Heart left ventricle (tissue), 16 donors: ENCODE measurements around the gene S100A11. TPM values are rescaled to one million over a fixed set of nuclear protein-coding genes. Genes with fewer than 3 reads are reported as not detected.
A peak's percentile ranks its signal among the peaks of the same experiment; 100 is the strongest.

Experiments
- ATAC-seq, 4 donors: fragments of 200-7000 bp; cut with Tn5 transposase; one replicate each; pipeline ENCODE4 v1.9.1; 2020 to 2022; ENCODE audit warnings: moderate library complexity in 4 of 4, mild to moderate bottlenecking in 3 of 4, moderate number of reproducible peaks in 1 of 4
- DNase-seq, 5 donors: peaks; one replicate each; pipeline ENCODE4 v3.0.0-alpha.2; 2020
- H3K27ac ChIP-seq, 12 donors: fragments of 200-600 bp; sonication (generic) in 4 of 12; one replicate each; pipeline versions ENCODE4 v1.5.0 to v1.8.0; 2016 to 2022; ENCODE audit warnings: mild to moderate bottlenecking in 2 of 12
- H3K27me3 ChIP-seq, 9 donors: fragments of 200-600 bp; sonication (generic) in 2 of 9; one replicate each; pipeline versions ENCODE4 v1.5.1 to v1.8.0; 2016 to 2022; ENCODE audit warnings: mild to moderate bottlenecking in 3 of 9
- H3K36me3 ChIP-seq, 9 donors: fragments of 200-600 bp; sonication (generic) in 2 of 9; one replicate each; pipeline versions ENCODE4 v1.5.0 to v1.8.0; 2018 to 2022; ENCODE audit warnings: mild to moderate bottlenecking in 2 of 9
- H3K4me1 ChIP-seq, 12 donors: fragments of 200-600 bp; sonication (generic) in 4 of 12; one replicate each; pipeline versions ENCODE4 v1.5.0 to v1.8.0; 2016 to 2022; ENCODE audit warnings: mild to moderate bottlenecking in 3 of 12
- H3K4me3 ChIP-seq, 12 donors: fragments of 200-600 bp; sonication (generic) in 4 of 12; one replicate each; pipeline versions ENCODE4 v1.5.0 to v1.8.0; 2017 to 2022; ENCODE audit warnings: mild to moderate bottlenecking in 9 of 12, moderate library complexity in 4 of 12
- H3K9me3 ChIP-seq, 12 donors: fragments of 200-600 bp; sonication (generic) in 4 of 12; one replicate each; pipeline versions ENCODE4 v1.5.0 to v1.8.0; 2016 to 2022; ENCODE audit warnings: mild to moderate bottlenecking in 1 of 12
- POLR2A ChIP-seq, 2 donors: fragments of 450-650 bp; IDR thresholded peaks; one replicate each; pipeline ENCODE4 v1.6.1; 2017; ENCODE audit warnings: antibody characterized with exemption in 2 of 2, mild to moderate bottlenecking in 2 of 2, moderate library complexity in 2 of 2
- WGBS, 4 donors: extraction: QIAGEN DNeasy Blood & Tissue Kit in 2 of 4; methylation state at CpG; one replicate each; pipeline versions ENCODE4 v1.1.5 to v1.1.7; 2013 to 2018; 5-methylcytosine and 5-hydroxymethylcytosine counted together
- intact Hi-C, 10 donors: fragments of 100-400 bp; cut with DNase I; formaldehyde crosslinking; loops; one replicate each; pipeline versions ENCODE4 v1.11.1 to v1.14.2; 2022
- polyA plus RNA-seq, 2 donors: library from polyadenylated mRNA; stranded (reverse); fragments of 200-250 nt; gene quantifications; one replicate each; pipeline ENCODE4 v1.2.3, GENCODE V29; 2013
- total RNA-seq, 9 donors: library from RNA; depleted of rRNA in 2 of 9; stranded (reverse); fragments of >200 nt in 2 of 9; fragmentation: NEBNext Ultra II Directional in 3 of 9; extraction: Animal tissue kit (Norgen Biotek cat#: 25700) in 3 of 9; gene quantifications; one replicate each; pipeline versions ENCODE4 v1.1.0 to v1.2.4, GENCODE V29; 2016 to 2023
- TF ChIP-seq, protein P1 (sequence below), 12 donors: fragments of 200-600 bp; sonication (generic) in 4 of 12; IDR thresholded peaks; one replicate each; pipeline versions ENCODE4 v1.5.0 to v1.8.0; 2018 to 2022; ENCODE audit warnings: antibody characterized with exemption in 12 of 12, mild to moderate bottlenecking in 5 of 12
- donor health status: ischemic (EF 13 %, LVEDD 7.1; RV severe dilation, severe dysfunction).
- donor health status: healthy with polysubstance abuse.
- donor health status: DM: no; HTN: yes; CAD: no.
- donor health status: DM: no; HTN: no; CAD: no.
- donor health status: ischemic (EF 25% LVEDD 6.9; RV normal size, moderate dysfunction).
- donor health status: ischemic (EF 25% LVEDD 5.7; RV mildly dilated, moderate dysfunction).
- donor health status: healthy.
- donor health status: DM: yes; HTN: yes; CAD: no.
- donor health status: ischemic (EF 35%, LVEDD 5.7; RV mildly dilated, moderate dysfunction).
- donor health status: nonischemic (EF 11% LVEDD 7.7; RV severe dilation, severe dysfunction).
- donor health status: DM: yes; HTN: yes; CAD: no.
- donor health status: PGD.
- donor health status: ischemic (EF 29% LVEDD 5.4; RV normal size, mild dysfunction).
- donor health status: nonischemic (EF 23%, LVEDD 6.1; RV moderate dilation, normal function).

S100A11 gene
- total and polyA plus RNA-seq, 11 donors: 44.9 to 571 (median 114) TPM

DNA sequence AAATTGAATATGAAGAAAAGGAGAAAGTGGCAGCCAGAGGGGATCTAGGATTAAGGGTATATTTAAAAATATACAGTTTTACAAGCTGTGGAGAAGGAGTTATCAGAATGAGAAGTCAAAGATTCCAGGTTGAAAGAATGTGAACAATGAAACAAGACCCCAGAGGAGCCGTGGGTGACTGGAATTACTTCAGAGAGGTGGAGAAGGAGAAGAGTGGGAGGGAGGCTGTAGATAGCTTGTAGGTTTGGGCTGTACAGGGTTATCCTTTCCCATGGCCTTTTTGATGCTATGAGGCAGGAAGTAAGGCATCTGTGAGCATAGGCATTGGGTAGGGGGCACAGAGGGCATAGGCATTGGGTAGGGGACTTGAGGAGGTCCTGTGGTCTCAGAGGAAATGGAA lies 5.2 kb upstream of the S100A11 start:
- intact Hi-C loops: no loop called here
- Histone ChIP-seq H3K27ac (no peak overlapping the region), H3K4me3 (no peak overlapping the region), H3K27me3 (no peaks in the 10 kb centered on the region), H3K36me3 (no peaks in the 10 kb centered on the region), H3K9me3 (no peaks in the 10 kb centered on the region), H3K4me1 (peaks cover 0 to 42% (median 4%) of the 10 kb centered on the region in 12 donors)
- 38 to 62% (median 51%) methylated on average over 1 of the region's 1 CpG for WGBS, 4 donors
- DNase-seq: no peak
- ATAC-seq: no peak
- no peak for TF ChIP-seq POLR2A (IDR thresholded peaks at IDR 0.05)
- TF ChIP-seq, protein P1, sequence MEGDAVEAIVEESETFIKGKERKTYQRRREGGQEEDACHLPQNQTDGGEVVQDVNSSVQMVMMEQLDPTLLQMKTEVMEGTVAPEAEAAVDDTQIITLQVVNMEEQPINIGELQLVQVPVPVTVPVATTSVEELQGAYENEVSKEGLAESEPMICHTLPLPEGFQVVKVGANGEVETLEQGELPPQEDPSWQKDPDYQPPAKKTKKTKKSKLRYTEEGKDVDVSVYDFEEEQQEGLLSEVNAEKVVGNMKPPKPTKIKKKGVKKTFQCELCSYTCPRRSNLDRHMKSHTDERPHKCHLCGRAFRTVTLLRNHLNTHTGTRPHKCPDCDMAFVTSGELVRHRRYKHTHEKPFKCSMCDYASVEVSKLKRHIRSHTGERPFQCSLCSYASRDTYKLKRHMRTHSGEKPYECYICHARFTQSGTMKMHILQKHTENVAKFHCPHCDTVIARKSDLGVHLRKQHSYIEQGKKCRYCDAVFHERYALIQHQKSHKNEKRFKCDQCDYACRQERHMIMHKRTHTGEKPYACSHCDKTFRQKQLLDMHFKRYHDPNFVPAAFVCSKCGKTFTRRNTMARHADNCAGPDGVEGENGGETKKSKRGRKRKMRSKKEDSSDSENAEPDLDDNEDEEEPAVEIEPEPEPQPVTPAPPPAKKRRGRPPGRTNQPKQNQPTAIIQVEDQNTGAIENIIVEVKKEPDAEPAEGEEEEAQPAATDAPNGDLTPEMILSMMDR (IDR thresholded peaks at IDR 0.05): no peak

DNA sequence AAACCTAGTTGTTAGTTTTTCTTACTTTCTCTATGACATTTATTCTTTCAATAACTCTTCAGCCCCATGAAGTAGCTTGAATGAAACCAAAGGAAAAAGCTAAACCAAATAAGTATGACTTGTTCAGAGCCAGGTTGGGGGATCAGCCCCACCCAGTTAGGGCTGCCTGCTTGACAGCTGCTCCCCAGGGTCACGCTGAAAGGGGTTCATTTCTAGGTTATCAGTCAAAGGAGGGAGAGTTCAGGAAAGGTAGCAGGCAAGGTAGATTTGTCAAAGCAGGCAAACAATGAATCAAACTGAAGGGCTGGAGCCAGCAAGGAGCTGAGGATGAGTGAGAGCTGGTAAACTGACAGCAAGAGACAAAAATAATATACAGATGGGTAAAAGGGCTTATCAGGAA lies 3.1 kb upstream of the S100A11 start:
- H3K27ac ChIP-seq: no peak overlapping the region
- intact Hi-C loops: no loop called here

DNA sequence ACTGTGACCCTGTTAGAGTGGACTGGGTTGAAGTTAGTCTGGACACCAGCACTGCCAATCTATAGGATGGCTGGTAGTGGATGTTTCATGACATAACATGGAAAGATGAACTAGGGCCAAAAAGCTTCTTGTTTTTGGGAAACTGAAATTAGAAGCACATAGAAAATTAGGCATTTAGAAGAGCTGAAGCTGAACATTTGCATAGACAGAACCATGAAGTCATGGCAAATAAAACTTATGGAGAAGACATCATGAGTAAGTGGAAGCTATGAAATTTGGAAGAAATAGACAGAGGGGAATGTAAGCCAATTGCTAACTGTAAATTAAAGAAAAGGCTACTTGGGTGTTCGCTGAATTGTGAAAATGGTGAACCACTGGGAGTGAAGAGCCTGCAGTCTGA lies 2.7 kb upstream of the S100A11 start:
- ATAC-seq (no peak), DNase-seq (no peak)
- intact Hi-C loops: no loop called here

More for the DNA sequence above, 3.1 kb upstream of the S100A11 start:
- Histone ChIP-seq H3K4me3 (no peak overlapping the region), H3K36me3 (no peaks in the 10 kb centered on the region), H3K9me3 (no peaks in the 10 kb centered on the region), H3K27me3 (no peaks in the 10 kb centered on the region), H3K4me1 (peaks cover 0 to 42% (median 7%) of the 10 kb centered on the region in 12 donors)
- ATAC-seq (no peak), DNase-seq (no peak)
- WGBS, 4 donors: 66 to 76% (median 70%) methylated on average over 1 of the region's 1 CpG
- TF ChIP-seq, protein P1 (IDR thresholded peaks at IDR 0.05): no peak
- TF ChIP-seq POLR2A (IDR thresholded peaks at IDR 0.05): no peak

DNA sequence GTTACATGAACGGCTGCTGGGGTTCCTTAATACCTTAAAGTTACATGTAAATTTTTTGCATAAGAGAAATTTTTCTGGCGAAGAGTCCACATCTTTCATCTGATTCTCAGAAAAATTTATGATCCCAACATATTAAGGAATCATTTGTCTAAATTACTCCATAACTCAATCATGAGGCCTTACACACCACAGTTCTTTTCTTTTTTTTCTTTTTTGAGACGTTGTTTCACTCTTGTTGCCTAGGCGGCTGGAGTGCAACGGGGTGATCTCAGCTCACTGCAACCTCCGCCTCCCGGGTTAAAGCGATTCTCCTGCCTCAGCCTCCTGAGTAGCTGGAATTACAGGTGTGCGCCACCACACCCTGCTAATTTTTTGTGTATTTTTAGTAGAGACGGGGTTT lies 2.1 kb upstream of the S100A11 start:
- intact Hi-C loops: no loop called here
- ATAC-seq: no peak
- Histone ChIP-seq H3K9me3 (no peaks in the 10 kb centered on the region), H3K4me3 (no peak overlapping the region), H3K27me3 (no peaks in the 10 kb centered on the region), H3K36me3 (peaks cover 0 to 7% (median 2%) of the 10 kb centered on the region in 9 donors), H3K27ac (peak overlapping the region in 1 of 12 donors; percentile 97), H3K4me1 (peaks cover 0 to 43% (median 14%) of the 10 kb centered on the region in 12 donors)
- TF ChIP-seq, protein P1 (IDR thresholded peaks at IDR 0.05): no peak
- TF ChIP-seq POLR2A (IDR thresholded peaks at IDR 0.05): no peak
- 94 to 95% (median 95%) methylated on average over 10 of the region's 10 CpGs for WGBS, 4 donors
- no peak for DNase-seq

More for the DNA sequence above, 2.7 kb upstream of the S100A11 start:
- WGBS, 4 donors: 84 to 98% (median 95%) methylated on average over 1 of the region's 1 CpG
- H3K4me1 ChIP-seq: peaks cover 0 to 43% (median 10%) of the 10 kb centered on the region in 12 donors
- TF ChIP-seq, protein P1 (IDR thresholded peaks at IDR 0.05): no peak
- no peak for TF ChIP-seq POLR2A (IDR thresholded peaks at IDR 0.05)
- peaks cover 0 to under 1% (median 0%) of the 10 kb centered on the region in 9 donors for H3K36me3 ChIP-seq
- H3K9me3 ChIP-seq: no peaks in the 10 kb centered on the region
- H3K27ac ChIP-seq: no peak overlapping the region
- no peaks in the 10 kb centered on the region for H3K27me3 ChIP-seq
- H3K4me3 ChIP-seq: no peak overlapping the region
